Hepatocyte (in vitro differentiated cells): ENCODE data around the gene PHKB.

Experiments used
- EZH2 ChIP-seq: fragments of 200-600 bp; sonication (generic); IDR thresholded peaks from 2 replicates; pipeline ENCODE4 v1.6.1; 2016; ENCODE audit warnings: antibody characterized with exemption, mild to moderate bottlenecking, borderline replicate concordance
- EZH2phosphoT487 ChIP-seq: fragments of 200-600 bp; sonication (generic); IDR thresholded peaks from one replicate; pipeline ENCODE4 v1.6.1; 2018; ENCODE audit warnings: antibody characterized with exemption, mild to moderate bottlenecking, low read depth, moderate library complexity; ENCODE audit not compliant: unreplicated experiment, severe bottlenecking
- TF ChIP-seq, protein P1 (sequence below): fragments of 200-600 bp; sonication (generic); IDR thresholded peaks from 2 replicates; pipeline ENCODE4 v1.5.1; 2016; ENCODE audit warnings: antibody characterized with exemption, mild to moderate bottlenecking; ENCODE audit not compliant: poor library complexity

DNA sequence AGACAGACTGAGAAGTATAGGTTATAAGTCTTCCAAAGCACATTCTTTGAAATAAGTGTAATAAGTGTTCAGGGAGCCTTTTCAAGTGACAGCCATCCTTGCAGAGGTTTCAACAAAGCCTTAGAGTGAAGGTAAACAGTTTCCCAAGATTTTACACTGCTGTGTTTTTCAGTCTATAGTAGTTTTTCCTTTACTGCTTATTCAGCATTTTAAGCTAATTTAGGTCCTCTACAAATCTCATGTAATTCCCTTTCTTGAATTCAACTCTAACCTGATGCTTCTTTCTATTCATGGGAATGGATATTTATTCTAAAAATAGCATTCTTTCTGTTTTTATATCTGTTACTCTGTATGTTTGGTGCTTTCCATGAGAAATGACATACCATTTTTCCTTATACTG, 211.3 kb downstream of the PHKB start:
- TF ChIP-seq, protein P1, sequence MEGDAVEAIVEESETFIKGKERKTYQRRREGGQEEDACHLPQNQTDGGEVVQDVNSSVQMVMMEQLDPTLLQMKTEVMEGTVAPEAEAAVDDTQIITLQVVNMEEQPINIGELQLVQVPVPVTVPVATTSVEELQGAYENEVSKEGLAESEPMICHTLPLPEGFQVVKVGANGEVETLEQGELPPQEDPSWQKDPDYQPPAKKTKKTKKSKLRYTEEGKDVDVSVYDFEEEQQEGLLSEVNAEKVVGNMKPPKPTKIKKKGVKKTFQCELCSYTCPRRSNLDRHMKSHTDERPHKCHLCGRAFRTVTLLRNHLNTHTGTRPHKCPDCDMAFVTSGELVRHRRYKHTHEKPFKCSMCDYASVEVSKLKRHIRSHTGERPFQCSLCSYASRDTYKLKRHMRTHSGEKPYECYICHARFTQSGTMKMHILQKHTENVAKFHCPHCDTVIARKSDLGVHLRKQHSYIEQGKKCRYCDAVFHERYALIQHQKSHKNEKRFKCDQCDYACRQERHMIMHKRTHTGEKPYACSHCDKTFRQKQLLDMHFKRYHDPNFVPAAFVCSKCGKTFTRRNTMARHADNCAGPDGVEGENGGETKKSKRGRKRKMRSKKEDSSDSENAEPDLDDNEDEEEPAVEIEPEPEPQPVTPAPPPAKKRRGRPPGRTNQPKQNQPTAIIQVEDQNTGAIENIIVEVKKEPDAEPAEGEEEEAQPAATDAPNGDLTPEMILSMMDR, result no peak
- TF ChIP-seq EZH2, result no peak
- no peak for TF ChIP-seq EZH2phosphoT487
